ENCODE data around the gene TNFRSF9.
A peak's percentile ranks its signal among the peaks of the same experiment; 100 is the strongest.

DNA sequence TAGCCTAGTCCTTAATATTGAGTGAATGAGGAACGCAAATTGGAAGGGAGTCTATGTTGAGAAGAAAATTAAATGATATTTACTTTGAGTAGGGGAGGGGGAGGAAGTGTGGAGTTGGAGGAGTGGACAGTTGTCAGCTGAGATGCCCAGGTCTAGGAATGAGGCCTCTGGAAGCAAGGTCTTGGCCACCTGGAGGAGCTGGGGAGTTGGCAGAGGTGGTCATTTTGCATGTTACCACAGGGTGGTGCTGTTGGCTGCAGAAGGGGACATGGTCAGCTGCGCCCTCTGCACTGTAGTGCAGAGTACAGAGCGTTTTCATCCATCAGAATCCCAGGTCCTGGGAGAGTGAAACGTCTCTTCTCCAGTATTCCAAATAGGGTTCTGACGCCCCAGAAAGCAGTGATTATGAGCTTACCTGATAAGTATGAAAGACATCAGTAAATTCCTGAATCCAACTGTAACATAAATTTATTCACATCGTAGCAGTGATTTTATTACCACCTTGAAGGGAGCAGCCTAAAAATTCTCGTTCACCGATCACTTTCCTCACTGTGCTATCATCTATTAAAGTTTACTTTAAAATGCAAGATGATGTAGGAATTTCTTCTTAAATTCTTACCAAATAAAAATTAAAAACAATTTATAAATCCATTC is 34.7 kb upstream of the TNFRSF9 start:
- TF ChIP-seq, protein P1, sequence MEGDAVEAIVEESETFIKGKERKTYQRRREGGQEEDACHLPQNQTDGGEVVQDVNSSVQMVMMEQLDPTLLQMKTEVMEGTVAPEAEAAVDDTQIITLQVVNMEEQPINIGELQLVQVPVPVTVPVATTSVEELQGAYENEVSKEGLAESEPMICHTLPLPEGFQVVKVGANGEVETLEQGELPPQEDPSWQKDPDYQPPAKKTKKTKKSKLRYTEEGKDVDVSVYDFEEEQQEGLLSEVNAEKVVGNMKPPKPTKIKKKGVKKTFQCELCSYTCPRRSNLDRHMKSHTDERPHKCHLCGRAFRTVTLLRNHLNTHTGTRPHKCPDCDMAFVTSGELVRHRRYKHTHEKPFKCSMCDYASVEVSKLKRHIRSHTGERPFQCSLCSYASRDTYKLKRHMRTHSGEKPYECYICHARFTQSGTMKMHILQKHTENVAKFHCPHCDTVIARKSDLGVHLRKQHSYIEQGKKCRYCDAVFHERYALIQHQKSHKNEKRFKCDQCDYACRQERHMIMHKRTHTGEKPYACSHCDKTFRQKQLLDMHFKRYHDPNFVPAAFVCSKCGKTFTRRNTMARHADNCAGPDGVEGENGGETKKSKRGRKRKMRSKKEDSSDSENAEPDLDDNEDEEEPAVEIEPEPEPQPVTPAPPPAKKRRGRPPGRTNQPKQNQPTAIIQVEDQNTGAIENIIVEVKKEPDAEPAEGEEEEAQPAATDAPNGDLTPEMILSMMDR (conservative IDR thresholded peaks at IDR 0.05) = peak; percentile 98
- TF ChIP-seq ZFX (IDR thresholded peaks at IDR 0.05) = no peak

Data from C4-2B (cell line).